Measurements from ENCODE around the gene DMD. TPM values are rescaled to one million over a fixed set of nuclear protein-coding genes. Genes with fewer than 3 reads are reported as not detected.

DMD gene
- total and polyA plus RNA-seq, 8 donors: 6.8 to 117 (median 44.2) TPM

DNA sequence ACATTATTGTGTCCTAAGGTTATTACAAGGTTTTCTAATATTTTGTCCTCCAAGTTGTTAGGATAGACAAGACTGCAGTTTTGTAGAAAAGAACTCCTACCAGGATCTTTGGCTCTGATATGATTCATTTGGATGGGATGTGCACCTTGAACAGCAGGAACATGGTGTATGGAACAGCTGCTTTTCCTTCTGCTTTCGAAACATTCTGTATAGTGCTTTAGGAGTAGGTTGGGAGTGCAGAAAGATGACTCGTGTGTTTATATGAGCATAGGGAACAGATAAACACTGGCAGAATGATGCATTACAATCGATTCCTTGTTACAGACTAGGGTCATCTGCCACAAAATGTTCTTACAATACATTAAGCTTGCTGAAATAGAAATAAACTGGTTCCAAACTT is 790.1 kb downstream of the DMD start:
- Histone ChIP-seq H3K27ac (no peak overlapping the region), H3K4me1 (no peaks in the 10 kb centered on the region), H3K27me3 (peaks cover 0 to 2% (median 0%) of the 10 kb centered on the region in 3 donors), H3K36me3 (no peaks in the 10 kb centered on the region), H3K4me3 (no peak overlapping the region), H3K9me3 (no peaks in the 10 kb centered on the region)
- TF ChIP-seq POLR2A (IDR thresholded peaks at IDR 0.05) (no peak), CTCF (IDR thresholded peaks at IDR 0.05) (no peak), POLR2AphosphoS5 (IDR thresholded peaks at IDR 0.05) (no peak), EP300 (IDR thresholded peaks at IDR 0.05) (no peak)
- intact Hi-C loops (cut with DNase I; ENCODE audit: low total_unique reads): no loop called here
- WGBS, 5 donors: 37 to 71% (median 54%) methylated on average over 3 of the region's 3 CpGs
- no peak for DNase-seq

DNA sequence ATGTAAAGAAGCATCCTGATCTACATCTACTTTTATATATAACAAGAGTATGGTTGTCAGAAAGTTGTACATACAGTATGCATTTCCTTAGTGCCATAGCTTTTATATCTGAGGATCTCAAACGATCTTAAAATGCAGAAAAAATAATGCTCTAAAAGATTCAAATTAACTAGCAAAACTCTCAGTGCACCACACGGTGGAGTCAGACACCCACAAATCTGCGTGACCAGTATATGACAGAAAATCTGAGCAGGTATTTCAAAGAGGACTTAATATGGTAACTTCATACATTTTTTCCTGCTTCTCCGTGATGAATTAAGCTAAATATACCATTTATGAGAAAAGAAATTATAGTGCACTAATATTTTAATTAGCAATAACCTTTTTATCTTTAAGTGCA is 803.0 kb downstream of the DMD start:
- WGBS, 5 donors: 22 to 41% (median 33%) methylated on average over 4 of the region's 4 CpGs
- DNase-seq: peak in 1 of 2 donors; percentile 41
- no peaks in the 10 kb centered on the region for H3K4me1 ChIP-seq
- no peaks in the 10 kb centered on the region for H3K27me3 ChIP-seq
- H3K36me3 ChIP-seq: no peaks in the 10 kb centered on the region
- TF ChIP-seq CTCF (IDR thresholded peaks at IDR 0.05) (no peak), EP300 (IDR thresholded peaks at IDR 0.05) (no peak), POLR2A (IDR thresholded peaks at IDR 0.05) (no peak), POLR2AphosphoS5 (IDR thresholded peaks at IDR 0.05) (no peak)
- no peak overlapping the region for H3K4me3 ChIP-seq
- H3K27ac ChIP-seq: no peak overlapping the region
- intact Hi-C loops (cut with DNase I; ENCODE audit: low total_unique reads): no loop called here
- H3K9me3 ChIP-seq: peaks cover 0 to 4% (median 0%) of the 10 kb centered on the region in 4 donors

DNA sequence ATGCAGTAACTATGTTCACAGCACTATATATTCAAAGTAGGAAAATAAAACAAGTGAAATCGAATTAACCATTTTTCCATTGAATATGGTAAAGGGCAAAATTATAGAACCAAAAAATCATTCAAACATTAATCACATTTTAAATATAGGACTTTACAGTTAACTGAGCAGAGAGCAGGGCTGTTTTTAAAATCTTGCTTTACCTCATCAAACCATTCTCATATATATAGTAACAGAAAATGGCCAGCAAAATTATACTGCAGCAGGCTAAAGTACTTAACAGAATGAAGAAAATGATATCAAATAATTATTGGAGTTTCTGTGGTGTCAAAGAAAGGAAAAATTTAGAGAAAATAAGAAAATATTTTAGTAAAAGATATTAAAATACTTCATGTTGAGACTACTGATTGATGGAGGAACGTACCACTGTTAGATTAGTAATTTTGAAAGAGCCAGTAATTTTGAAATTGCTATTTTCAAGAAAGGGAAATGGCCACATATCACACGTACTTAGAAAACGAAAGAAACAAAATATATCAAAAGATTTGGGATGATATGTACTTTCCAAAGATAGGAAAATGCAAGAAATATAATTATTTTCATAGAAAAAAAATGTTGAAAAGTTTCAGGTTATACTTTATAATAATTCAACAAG is 813.7 kb downstream of the DMD start:
- Histone ChIP-seq H3K9me3 (no peaks in the 10 kb centered on the region), H3K4me3 (no peak overlapping the region), H3K36me3 (no peaks in the 10 kb centered on the region), H3K4me1 (no peaks in the 10 kb centered on the region), H3K27ac (no peak overlapping the region), H3K27me3 (no peaks in the 10 kb centered on the region)
- 47 to 78% (median 69%) methylated on average over 4 of the region's 4 CpGs for WGBS, 5 donors
- TF ChIP-seq POLR2A (IDR thresholded peaks at IDR 0.05) (no peak), CTCF (IDR thresholded peaks at IDR 0.05) (no peak), POLR2AphosphoS5 (IDR thresholded peaks at IDR 0.05) (no peak), EP300 (IDR thresholded peaks at IDR 0.05) (no peak)
- DNase-seq: no peak
- intact Hi-C loops (cut with DNase I; ENCODE audit: low total_unique reads): no loop called here

DNA sequence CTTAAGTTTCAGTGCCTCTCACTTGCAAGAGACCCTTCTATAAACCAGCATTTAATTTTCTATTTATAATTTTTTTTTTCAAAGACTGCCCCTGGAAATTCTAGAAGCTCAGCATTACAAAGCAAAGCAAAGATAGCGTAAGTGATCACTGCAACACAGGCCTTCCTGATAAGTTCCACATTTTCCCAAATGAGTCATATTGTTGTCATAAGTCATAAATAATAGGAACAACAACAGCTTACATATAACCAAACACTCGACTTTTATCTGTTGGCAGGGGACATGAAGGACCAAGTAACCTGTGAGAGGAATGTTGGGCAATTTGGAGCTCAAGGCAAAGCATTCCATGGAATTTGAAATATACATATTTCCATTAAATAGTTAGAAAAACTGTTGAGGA is 815.5 kb downstream of the DMD start:
- Histone ChIP-seq H3K4me3 (no peak overlapping the region), H3K36me3 (no peaks in the 10 kb centered on the region), H3K27me3 (no peaks in the 10 kb centered on the region), H3K27ac (no peak overlapping the region), H3K9me3 (no peaks in the 10 kb centered on the region), H3K4me1 (no peaks in the 10 kb centered on the region)
- no peak for DNase-seq
- intact Hi-C loops (cut with DNase I; ENCODE audit: low total_unique reads): no loop called here
- 51 to 57% (median 54%) methylated on average over 2 of the region's 2 CpGs for WGBS, 5 donors
- TF ChIP-seq POLR2AphosphoS5 (IDR thresholded peaks at IDR 0.05): no peak
- no peak for TF ChIP-seq CTCF (IDR thresholded peaks at IDR 0.05)
- TF ChIP-seq EP300 (IDR thresholded peaks at IDR 0.05): no peak
- TF ChIP-seq POLR2A (IDR thresholded peaks at IDR 0.05): no peak
